Chondrocyte (in vitro differentiated cells): ENCODE results near the gene TBRG4. TPM values are rescaled to one million over a fixed set of nuclear protein-coding genes. Genes with fewer than 3 reads are reported as not detected.

Source experiments
- DNase-seq: peaks from one replicate; pipeline ENCODE4 v3.0.0; 2021; ENCODE audit warnings: mixed read lengths, low spot score
- H3K27ac Mint-ChIP-seq: one replicate; pipeline ENCODE4 v1.8.0; 2021; ENCODE audit warnings: mild to moderate bottlenecking, moderate library complexity, mixed read lengths; ENCODE audit not compliant: unreplicated experiment
- H3K27me3 Mint-ChIP-seq: 2 replicates; pipeline ENCODE4 v1.8.0; 2021; ENCODE audit warnings: low read depth, mixed read lengths
- H3K36me3 Mint-ChIP-seq: 2 replicates; pipeline ENCODE4 v1.8.0; 2021; ENCODE audit warnings: low read depth, mixed read lengths
- H3K4me1 Mint-ChIP-seq: 2 replicates; pipeline ENCODE4 v1.8.0; 2021; ENCODE audit warnings: low read depth, mild to moderate bottlenecking, mixed read lengths
- H3K4me3 Mint-ChIP-seq: one replicate; pipeline ENCODE4 v1.8.0; 2021; ENCODE audit warnings: mild to moderate bottlenecking, moderate library complexity, mixed read lengths; ENCODE audit not compliant: unreplicated experiment
- H3K9me3 Mint-ChIP-seq: 2 replicates; pipeline ENCODE4 v1.8.0; 2021; ENCODE audit warnings: low read depth, mixed read lengths
- CTCF ChIP-seq: fragments of 200-600 bp; sonication (generic); IDR thresholded peaks from 2 replicates; pipeline ENCODE4 v1.5.0; 2021; ENCODE audit warnings: antibody characterized with exemption, mild to moderate bottlenecking, moderate library complexity
- total RNA-seq: library from RNA; stranded (reverse); gene quantifications from 3 replicates; pipeline ENCODE4 v1.2.1, GENCODE V29; 2021

Gene TBRG4
- total RNA-seq, 1 donor from 2014 or later, result 39.5 TPM

GRCh38 chr7:45148653-45148973 is 37.1 kb upstream of the TBRG4 start:
- no peaks in the 10 kb centered on the region for H3K36me3 Mint-ChIP-seq
- no peaks in the 10 kb centered on the region for H3K9me3 Mint-ChIP-seq
- H3K27me3 Mint-ChIP-seq, result peaks cover 30% of the 10 kb centered on the region
- TF ChIP-seq CTCF, result no peak
- H3K4me1 Mint-ChIP-seq, result no peaks in the 10 kb centered on the region
- DNase-seq, result no peak
- no peak overlapping the region for H3K27ac Mint-ChIP-seq
- H3K4me3 Mint-ChIP-seq, result no peak overlapping the region

GRCh38 chr7:45147858-45148652 is 36.6 kb upstream of the TBRG4 start:
- TF ChIP-seq CTCF, result no peak
- DNase-seq, result peak; percentile 93

GRCh38 chr7:45146531-45147379 is 35.3 kb upstream of the TBRG4 start:
- Mint-ChIP-seq H3K27me3 (peaks cover 35% of the 10 kb centered on the region), H3K36me3 (no peaks in the 10 kb centered on the region), H3K4me1 (no peaks in the 10 kb centered on the region), H3K27ac (no peak overlapping the region), H3K9me3 (no peaks in the 10 kb centered on the region), H3K4me3 (no peak overlapping the region)
- no peak for TF ChIP-seq CTCF
- peak; percentile 72 for DNase-seq

More at GRCh38 chr7:45147858-45148652, 36.6 kb upstream of the TBRG4 start:
- Mint-ChIP-seq H3K4me1 (no peaks in the 10 kb centered on the region), H3K27ac (no peak overlapping the region), H3K27me3 (peaks cover 32% of the 10 kb centered on the region), H3K4me3 (no peak overlapping the region), H3K9me3 (no peaks in the 10 kb centered on the region), H3K36me3 (no peaks in the 10 kb centered on the region)

- H3K36me3 Mint-ChIP-seq, result no peaks in the 10 kb centered on the region
- TF ChIP-seq CTCF, result no peak
- H3K4me1 Mint-ChIP-seq, result no peaks in the 10 kb centered on the region
- H3K27me3 Mint-ChIP-seq, result peaks cover 34% of the 10 kb centered on the region
- H3K27ac Mint-ChIP-seq, result no peak overlapping the region
- peak; percentile 76 for DNase-seq
- H3K4me3 Mint-ChIP-seq, result no peak overlapping the region
- no peaks in the 10 kb centered on the region for H3K9me3 Mint-ChIP-seq
Measured at GRCh38 chr7:45145881-45146280, 34.4 kb upstream of the TBRG4 start.

GRCh38 chr7:45143616-45144015 is 32.1 kb upstream of the TBRG4 start:
- DNase-seq, result no peak

More at GRCh38 chr7:45143616-45144015, 32.1 kb upstream of the TBRG4 start:
- no peak for TF ChIP-seq CTCF
- no peaks in the 10 kb centered on the region for H3K4me1 Mint-ChIP-seq
- H3K9me3 Mint-ChIP-seq, result no peaks in the 10 kb centered on the region
- no peak overlapping the region for H3K4me3 Mint-ChIP-seq
- H3K36me3 Mint-ChIP-seq, result no peaks in the 10 kb centered on the region
- H3K27me3 Mint-ChIP-seq, result peaks cover 30% of the 10 kb centered on the region
- no peak overlapping the region for H3K27ac Mint-ChIP-seq
